Stomach smooth muscle (tissue), 2 donors: ENCODE data around the gene RAPH1.

Experiments
- H3K27ac ChIP-seq: one replicate; pipeline ENCODE4 v1.7.0; 2013; ENCODE audit warnings: mild to moderate bottlenecking, low read length, inconsistent platforms
- H3K27me3 ChIP-seq, 2 donors: one replicate each; pipeline ENCODE4 v1.7.0; 2013; ENCODE audit warnings: low read length in 2 of 2; ENCODE audit not compliant: insufficient read depth in 2 of 2, control insufficient read depth in 1 of 2
- H3K36me3 ChIP-seq, 2 donors: one replicate each; pipeline ENCODE4 v1.7.0; 2013; ENCODE audit warnings: low read length in 2 of 2; ENCODE audit not compliant: control insufficient read depth in 2 of 2, insufficient read depth in 2 of 2
- H3K4me1 ChIP-seq: one replicate; pipeline ENCODE4 v1.7.0; 2013; ENCODE audit warnings: low read length; ENCODE audit not compliant: control insufficient read depth, insufficient read depth
- H3K4me3 ChIP-seq, 2 donors: one replicate each; pipeline ENCODE4 v1.7.0; 2013; ENCODE audit warnings: low read length in 2 of 2
- H3K9ac ChIP-seq, 2 donors: one replicate each; pipeline ENCODE4 v1.7.0; 2013; ENCODE audit warnings: low read length in 2 of 2, mild to moderate bottlenecking in 1 of 2
- H3K9me3 ChIP-seq, 2 donors: one replicate each; pipeline ENCODE4 v1.7.0; 2013; ENCODE audit warnings: low read length in 2 of 2; ENCODE audit not compliant: control insufficient read depth in 2 of 2
- donor health status: healthy.
- donor health status: Pancreatic carcinoma.

Gene RAPH1

GRCh38 chr2:203535078-203535783, at the start of gene RAPH1:
RAPH1 (minus strand) TSS chr2:203535301; CDS start chr2:203495353, 39,948 bp downstream.
- Histone ChIP-seq H3K9ac (peak within 1 kb of the TSS; percentile 89), H3K9me3 (no peaks in the 10 kb centered on the region), H3K27me3 (no peaks in the 10 kb centered on the region), H3K4me3 (peak within 1 kb of the TSS; percentile 85 to 86), H3K27ac (peak within 1 kb of the TSS; percentile 69), H3K4me1 (peaks cover 10% of the 10 kb centered on the region), H3K36me3 (no peaks in the 10 kb centered on the region)

GRCh38 chr2:203584784-203585183, 49.7 kb upstream of the RAPH1 start:
- no peak overlapping the region for H3K9ac ChIP-seq
- H3K27ac ChIP-seq = no peak overlapping the region
- H3K36me3 ChIP-seq = no peaks in the 10 kb centered on the region
- H3K9me3 ChIP-seq = no peaks in the 10 kb centered on the region
- H3K4me3 ChIP-seq = no peak overlapping the region
- H3K4me1 ChIP-seq = peaks cover 8% of the 10 kb centered on the region
- H3K27me3 ChIP-seq = no peaks in the 10 kb centered on the region

- peaks cover 8% of the 10 kb centered on the region for H3K4me1 ChIP-seq
- no peak overlapping the region for H3K27ac ChIP-seq
- no peak overlapping the region for H3K4me3 ChIP-seq
- H3K27me3 ChIP-seq = no peaks in the 10 kb centered on the region
- no peak overlapping the region for H3K9ac ChIP-seq
- no peaks in the 10 kb centered on the region for H3K9me3 ChIP-seq
- H3K36me3 ChIP-seq = no peaks in the 10 kb centered on the region
Measured at GRCh38 chr2:203583701-203584100, 48.6 kb upstream of the RAPH1 start.

- Histone ChIP-seq H3K9ac (no peak overlapping the region), H3K27me3 (no peaks in the 10 kb centered on the region), H3K36me3 (no peaks in the 10 kb centered on the region), H3K9me3 (no peaks in the 10 kb centered on the region), H3K27ac (no peak overlapping the region), H3K4me1 (peaks cover 8% of the 10 kb centered on the region), H3K4me3 (peak overlapping the region in 1 of 2 donors; percentile 33)
Measured at GRCh38 chr2:203583084-203583695, 48.1 kb upstream of the RAPH1 start.

GRCh38 chr2:203582468-203582867, 47.4 kb upstream of the RAPH1 start:
- Histone ChIP-seq H3K36me3 (no peaks in the 10 kb centered on the region), H3K4me1 (peaks cover 8% of the 10 kb centered on the region), H3K4me3 (peak overlapping the region in 1 of 2 donors; percentile 7), H3K9ac (no peak overlapping the region), H3K27me3 (no peaks in the 10 kb centered on the region), H3K9me3 (no peaks in the 10 kb centered on the region), H3K27ac (peak overlapping the region; percentile 19)

GRCh38 chr2:203580844-203581243, 45.7 kb upstream of the RAPH1 start:
- no peak overlapping the region for H3K27ac ChIP-seq
- H3K4me1 ChIP-seq = peaks cover 8% of the 10 kb centered on the region
- H3K4me3 ChIP-seq = no peak overlapping the region
- no peak overlapping the region for H3K9ac ChIP-seq
- H3K27me3 ChIP-seq = no peaks in the 10 kb centered on the region
- no peaks in the 10 kb centered on the region for H3K36me3 ChIP-seq
- H3K9me3 ChIP-seq = no peaks in the 10 kb centered on the region

GRCh38 chr2:203579730-203580129, 44.6 kb upstream of the RAPH1 start:
- Histone ChIP-seq H3K4me3 (no peak overlapping the region), H3K4me1 (peaks cover 8% of the 10 kb centered on the region), H3K9me3 (no peaks in the 10 kb centered on the region), H3K36me3 (no peaks in the 10 kb centered on the region), H3K27me3 (no peaks in the 10 kb centered on the region), H3K27ac (no peak overlapping the region), H3K9ac (no peak overlapping the region)

- Histone ChIP-seq H3K27ac (no peak overlapping the region), H3K27me3 (no peaks in the 10 kb centered on the region), H3K9me3 (no peaks in the 10 kb centered on the region), H3K9ac (no peak overlapping the region), H3K4me1 (peaks cover 7% of the 10 kb centered on the region), H3K4me3 (no peak overlapping the region), H3K36me3 (no peaks in the 10 kb centered on the region)
Measured at GRCh38 chr2:203578759-203579643, 43.9 kb upstream of the RAPH1 start.

- Histone ChIP-seq H3K9ac (no peak overlapping the region), H3K4me1 (no peaks in the 10 kb centered on the region), H3K4me3 (no peak overlapping the region), H3K9me3 (no peaks in the 10 kb centered on the region), H3K27me3 (no peaks in the 10 kb centered on the region), H3K36me3 (no peaks in the 10 kb centered on the region), H3K27ac (no peak overlapping the region)
Measured at GRCh38 chr2:203574824-203575223, 39.7 kb upstream of the RAPH1 start.

- Histone ChIP-seq H3K36me3 (no peaks in the 10 kb centered on the region), H3K4me1 (no peaks in the 10 kb centered on the region), H3K9me3 (no peaks in the 10 kb centered on the region), H3K4me3 (no peak overlapping the region), H3K27ac (no peak overlapping the region), H3K9ac (no peak overlapping the region), H3K27me3 (no peaks in the 10 kb centered on the region)
Measured at GRCh38 chr2:203572316-203572715, 37.2 kb upstream of the RAPH1 start.
